ENCODE results near the gene OR2S2.
A peak's percentile ranks its signal among the peaks of the same experiment; 100 is the strongest.
"Not testable (repeated sequence)": the region's sequence is repeated elsewhere in the genome, so short reads cannot be mapped to it uniquely, and the experiment has no call there.

OR2S2 gene

DNA sequence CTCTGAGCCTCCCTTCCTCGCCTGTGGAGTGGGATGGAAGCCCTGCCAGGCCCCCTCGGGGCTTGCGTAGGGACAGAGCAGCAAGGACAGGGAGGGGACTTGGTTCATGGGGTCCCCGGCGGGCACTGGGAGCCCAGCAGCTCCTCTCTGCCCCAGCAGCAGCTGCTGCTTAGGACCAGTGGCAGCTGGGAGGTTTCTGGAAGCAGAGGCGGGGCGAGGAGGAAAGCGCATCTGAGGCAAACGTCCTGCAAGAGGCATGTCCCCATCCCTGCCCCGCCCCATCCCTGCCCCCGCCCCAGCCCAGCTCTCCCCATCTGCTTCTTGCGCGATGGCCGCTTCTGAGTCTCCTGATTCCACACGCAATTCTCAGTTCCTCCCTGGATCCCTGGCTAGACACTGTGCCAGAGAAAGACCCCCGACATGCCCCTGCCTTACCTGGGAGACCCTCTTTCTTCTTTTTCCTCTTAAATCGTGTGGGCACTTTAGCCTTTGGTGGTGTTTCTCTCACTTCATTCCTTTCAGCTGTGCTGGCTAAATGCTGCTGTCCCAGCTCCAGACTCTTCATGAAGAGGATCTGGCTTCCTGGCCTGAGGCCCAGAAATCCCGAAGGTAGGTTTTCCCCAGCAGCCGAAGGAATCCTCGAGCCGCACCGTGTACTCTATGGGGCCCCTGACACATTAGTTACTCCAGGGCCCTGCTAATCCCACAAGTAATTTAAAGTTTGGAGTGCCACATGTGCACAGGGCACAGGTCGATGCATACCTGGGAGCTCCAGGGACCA is 4.4 kb upstream of the OR2S2 start:
- DNase-seq, result no peak

DNA sequence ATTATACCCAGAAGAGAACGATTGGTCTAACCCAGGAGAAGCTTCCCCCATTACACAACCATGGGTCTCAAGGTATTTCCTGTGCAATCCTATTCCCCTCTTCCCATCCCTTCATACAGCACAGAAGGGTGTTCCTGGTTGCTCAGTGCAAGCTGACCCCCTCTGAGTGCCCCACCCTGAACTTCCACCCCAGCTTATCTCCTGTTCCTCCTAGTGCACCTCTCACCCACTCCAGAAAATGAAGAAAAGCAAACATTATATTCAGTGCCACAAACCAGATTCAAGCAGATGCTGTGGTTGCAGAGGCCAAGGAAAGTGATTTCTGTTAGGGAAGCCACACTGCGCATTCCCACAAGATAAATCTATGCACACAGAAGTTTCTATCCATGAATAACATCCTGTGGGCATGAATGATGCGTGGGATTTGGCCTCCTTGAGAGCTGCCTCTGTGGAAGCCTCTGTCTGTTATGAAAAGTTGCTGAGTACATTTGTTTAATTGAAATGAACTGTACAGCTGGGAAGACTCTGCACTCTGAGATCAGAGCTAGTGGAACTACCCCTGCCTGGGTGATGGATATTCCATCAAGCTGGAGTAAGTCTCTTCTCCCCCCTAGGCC is 2.2 kb upstream of the OR2S2 start:
- DNase-seq, result no peak

DNA sequence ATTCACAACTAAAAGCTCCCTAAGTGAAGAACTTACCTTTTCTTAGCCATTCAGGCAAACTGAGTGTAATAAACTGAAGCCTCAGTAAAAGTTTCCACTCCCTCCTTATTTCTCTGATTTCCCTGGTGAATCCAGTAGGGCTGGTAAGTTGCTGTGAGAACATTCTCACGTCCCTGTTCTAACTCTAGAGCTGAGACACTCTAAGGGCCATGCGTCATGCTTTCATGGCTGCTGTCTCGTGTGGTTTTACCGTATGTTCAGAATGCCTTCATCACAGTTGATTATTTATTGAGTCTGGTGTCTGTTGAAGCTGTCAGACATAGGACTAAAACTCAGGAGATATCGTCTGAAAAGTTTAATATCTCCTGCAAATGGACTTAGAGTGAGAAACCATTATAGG is 1.3 kb downstream of the OR2S2 start:
- DNase-seq, result no peak

DNA sequence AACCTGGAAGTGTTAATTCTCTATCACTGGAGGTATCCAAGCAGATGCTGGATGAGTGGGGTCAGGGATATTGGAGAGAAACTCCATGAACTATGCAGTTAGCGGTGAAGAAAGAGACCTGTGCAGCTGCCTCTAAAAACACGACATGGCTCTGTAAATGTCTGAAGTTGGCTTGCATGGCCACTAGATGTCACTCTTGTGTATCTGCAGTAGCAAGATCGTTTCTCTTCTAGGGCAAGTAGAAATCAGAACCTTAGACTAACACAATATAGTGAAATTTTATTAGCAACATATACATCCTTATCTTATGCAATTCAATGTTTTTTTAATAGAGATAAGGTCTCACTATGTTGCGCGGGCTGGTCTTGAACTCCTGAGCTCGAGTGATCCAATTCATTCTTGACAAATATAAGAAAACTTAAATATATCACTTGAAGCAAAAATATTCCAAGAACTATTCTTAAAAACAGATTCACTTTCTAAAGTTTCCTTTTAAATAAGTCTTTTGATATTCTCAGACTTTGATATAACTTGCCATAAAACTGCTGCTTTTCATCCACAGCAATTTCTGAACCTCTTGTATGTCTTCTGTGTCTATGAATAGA is 2.9 kb downstream of the OR2S2 start:
- DNase-seq, result peak in 1 of 2 experiments; percentile 53

DNA sequence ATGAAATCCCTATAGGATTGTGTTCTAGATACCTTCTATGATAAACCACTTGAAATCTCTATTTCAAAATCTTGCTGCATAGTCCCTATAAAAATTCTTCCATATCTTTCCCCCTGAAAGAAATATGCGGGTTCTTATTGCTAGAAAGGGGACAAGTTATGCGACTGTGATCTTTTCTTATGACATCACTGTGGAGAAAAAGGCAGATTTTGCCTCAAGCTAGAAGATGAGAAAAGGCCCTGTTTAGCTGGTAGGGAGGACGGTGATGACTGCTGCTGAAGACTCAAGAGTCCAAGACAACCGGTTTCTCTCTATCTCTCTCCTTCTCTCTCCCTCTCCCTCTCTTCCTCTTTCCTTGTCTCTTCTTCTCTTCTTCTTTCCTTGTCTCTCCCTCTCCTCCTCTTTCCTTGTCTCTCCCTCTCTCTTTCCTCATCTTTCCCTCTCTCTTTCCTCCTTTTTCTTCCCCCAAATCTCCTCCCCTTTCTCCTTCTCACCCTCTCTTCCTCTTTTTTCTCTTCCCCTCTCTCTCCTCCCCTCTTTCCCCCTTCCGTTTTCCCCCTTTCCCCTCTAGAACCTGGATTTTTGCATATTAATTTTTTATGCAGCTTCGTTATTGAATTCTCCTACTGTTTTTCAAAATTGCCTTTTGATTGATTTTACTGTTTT is 5.3 kb downstream of the OR2S2 start:
- no peak for DNase-seq

DNA sequence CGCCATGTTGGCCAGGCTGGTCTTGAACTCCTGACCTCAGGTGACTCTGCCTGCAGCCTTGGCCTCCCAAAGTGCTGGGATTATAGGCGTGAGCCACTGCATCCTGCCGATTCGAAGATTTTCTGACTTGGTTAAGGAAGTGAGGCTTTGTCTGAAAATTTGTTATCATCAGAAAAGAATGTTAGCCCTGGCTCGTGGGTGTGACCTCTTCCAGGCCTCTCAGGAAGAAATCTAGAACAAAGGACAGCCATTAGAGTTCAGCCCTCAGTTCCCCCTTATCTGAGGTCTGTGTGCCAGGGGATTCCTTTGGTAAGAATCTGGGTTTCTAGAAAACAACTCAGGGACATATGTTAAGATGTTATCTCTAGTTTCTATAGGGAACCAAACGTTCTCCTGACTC is 6.2 kb downstream of the OR2S2 start:
- no peak for DNase-seq

DNA sequence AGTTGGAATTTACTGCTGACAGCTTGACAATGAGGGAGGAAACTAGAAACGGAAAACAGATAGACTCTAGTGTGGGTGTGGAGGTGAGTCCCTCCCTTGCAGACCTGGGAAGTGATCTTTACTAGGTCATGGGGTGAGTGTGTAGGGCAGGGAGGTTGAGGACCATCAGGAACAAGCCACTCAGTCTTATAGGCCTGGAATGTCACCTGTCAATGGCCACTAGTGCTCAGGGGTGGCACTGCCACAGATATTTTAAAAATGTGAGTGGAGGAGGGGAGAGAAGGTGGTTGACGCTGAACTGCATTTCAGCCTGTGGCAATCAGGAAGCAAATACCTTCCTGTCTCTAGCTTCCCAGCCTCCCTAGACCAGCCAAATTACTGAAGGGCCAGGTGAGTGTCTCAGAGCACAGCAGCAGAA is 9.0 kb downstream of the OR2S2 start:
- no peak for DNase-seq

DNA sequence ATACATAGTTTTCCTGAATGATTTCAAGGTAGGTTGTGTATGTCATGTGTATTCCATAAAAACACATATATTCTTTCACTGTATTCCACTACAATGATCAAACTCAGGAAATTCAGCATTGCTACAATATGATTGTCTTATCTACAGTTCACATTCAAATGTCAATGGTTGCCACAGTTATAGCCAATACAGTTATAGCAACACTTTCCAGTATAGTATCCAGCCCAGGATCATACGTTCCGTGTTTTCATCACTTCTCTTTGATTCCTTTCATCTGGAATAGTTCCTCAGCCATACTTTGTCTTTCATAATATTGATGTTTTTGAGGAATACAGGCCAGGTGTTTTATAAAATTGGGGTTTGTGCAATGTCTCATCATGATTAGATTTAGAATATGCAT is 9.5 kb downstream of the OR2S2 start:
- no peak for DNase-seq

DNA sequence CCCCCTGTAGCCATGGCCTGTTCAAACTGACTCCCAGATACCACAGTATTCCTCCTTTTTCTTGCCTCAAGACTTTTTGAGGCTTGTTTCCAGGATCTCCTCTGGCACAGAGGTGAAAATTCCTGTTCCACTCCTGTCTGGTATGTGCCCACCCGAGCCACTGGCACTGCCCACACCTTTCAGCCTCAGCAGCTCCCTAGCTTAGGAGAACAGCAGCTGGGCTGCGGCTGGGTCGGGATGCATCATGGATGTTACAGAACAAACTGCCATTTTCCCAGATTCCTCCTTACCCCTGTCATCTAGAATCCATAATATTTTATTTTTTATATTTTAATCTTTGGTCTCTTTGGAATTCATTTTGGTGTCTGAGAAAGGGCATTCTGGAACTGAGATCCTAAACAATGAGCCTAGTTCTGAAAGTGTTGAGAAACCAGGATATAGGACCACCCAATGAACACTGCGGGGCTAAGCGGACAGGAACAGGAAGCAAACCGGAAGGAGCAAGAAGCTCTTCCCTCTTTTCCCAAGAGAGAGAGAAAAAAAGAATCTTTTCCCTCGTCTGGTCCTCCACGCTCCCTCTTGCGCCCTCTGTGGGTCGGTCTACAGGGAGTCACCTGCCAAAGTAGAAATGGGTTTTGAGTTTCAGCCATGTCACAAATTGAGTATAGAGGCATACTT is 12.5 kb downstream of the OR2S2 start:
- DNase-seq, result peak; percentile 49 to 69

DNA sequence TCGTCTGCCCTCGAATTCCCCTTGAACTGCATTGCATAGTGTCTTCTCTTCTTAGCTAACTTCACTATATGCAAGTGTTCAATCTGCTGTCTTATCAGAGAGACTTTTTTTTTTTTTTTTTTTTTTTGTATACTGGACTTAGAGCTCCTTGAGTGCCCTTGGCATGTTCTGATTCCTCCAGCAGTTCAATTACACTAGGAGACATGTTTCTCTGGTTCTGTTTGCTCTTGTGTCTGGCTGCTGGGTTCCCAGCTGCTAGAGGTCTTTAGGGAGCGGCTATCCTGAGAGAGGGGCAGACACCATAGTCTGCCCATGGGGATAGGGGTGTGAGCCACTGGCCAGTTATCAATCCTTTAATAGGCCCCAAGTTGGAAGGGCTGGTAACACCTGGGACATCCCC is 13.1 kb downstream of the OR2S2 start:
- no peak for DNase-seq

DNA sequence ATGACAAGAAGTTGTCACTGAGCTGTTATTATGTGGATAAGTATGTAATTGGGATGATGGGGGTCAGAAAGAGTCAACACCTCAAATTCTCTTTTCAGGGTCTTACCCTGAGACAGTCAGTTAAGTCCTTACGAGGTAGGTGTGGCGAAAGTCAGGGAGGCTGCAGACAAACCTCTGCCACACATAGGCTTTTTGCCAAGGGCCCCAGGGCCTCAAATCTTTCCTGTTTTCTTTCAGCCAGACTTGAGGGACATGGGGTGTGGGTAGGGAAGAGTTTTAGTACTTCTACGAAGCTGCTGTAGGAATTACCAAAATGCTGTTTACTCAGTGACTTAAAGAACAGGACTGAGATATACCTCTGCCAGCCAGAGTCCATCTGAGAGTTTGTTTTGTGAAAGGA is 13.8 kb downstream of the OR2S2 start:
- no peak for DNase-seq

DNA sequence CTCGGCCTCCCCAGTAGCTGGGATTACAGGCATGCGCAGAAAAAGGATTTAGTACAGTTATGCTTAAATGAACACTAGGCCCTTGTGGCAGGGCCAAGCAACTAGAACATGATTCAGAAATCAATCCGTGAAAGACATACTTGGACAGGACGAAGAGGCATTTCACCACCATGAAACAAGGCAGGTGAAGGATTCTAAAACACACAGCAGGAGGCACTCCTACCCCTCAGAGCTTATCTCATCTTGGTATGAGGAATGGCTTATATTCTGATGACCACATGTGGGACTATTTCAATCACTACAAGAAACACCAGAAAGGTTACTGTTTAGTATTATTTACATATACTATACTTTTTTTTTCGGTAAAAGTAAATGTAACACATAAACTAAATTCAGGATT is 15.7 kb downstream of the OR2S2 start:
- DNase-seq, result no peak

DNA sequence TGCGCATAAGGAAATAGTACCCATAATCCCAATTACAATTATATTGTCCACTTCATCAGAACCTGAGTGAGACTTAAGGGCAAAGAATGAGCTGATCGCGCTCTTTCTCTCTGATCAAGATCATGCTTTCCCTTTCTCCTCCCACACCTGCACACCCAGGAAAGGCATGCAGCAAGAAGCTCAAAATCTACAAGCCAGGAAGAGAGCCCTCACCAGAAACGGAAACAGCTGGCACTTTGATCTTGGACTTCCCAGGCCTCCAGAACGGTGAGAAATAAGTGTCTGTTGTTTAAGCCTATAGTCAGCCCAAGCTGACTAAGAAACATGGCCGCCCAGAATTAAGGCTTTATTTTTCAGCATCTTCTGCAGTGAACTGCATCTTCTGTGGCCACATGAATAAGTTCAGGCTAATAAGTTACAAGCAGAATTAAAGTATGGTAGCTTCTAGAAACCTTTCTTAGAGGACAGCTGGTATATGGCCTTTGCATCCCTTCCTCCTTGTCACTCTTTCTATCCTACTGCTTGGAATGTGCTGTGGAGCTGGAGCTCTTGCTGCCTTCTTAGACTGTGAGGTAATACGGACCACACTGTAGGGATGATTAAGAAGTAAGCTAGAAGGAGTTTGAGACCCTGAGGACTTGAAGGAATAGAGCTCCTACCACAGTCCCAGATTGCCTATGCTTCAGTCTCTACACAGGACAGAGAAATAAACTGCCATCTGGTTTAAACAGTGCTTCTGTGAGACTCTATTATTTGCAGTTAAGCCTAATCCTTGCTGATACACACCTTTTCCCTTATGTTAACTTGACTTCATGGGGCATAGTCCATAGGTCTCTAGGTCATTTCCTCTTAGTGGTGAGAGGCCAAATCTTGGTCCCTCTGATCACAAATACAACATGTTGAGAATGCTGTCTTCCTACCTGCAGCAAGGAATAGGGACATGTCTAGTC is 17.2 kb downstream of the OR2S2 start:
- DNase-seq, result peak in 1 of 2 experiments; percentile 42

DNA sequence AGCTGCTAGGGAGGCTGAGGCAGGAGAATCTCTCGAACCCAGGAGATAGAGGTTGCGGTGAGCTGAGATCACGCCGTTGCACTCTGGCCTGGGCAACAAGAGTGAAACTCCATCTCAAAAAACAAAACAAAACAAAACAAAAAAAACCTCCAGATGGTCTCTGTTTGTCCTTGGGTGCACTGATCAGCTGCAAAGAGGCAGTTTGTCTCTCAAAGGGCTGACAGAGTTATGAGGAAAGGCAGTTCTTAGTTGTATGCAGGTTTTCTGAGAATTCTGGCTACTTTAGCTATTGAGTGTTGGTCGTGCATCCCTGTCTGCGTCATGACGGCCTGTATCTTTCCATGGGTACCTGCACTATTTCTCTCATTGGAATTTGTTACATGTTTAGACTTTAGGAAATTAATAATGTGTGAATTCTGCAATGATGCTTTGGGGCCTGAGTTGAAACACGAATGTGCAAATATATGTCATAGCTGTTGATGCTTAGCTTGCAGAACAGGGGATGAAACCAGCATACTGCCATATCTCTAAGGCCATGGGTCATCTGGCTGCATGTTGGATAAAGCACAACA is 18.2 kb downstream of the OR2S2 start:
- no peak for DNase-seq

DNA sequence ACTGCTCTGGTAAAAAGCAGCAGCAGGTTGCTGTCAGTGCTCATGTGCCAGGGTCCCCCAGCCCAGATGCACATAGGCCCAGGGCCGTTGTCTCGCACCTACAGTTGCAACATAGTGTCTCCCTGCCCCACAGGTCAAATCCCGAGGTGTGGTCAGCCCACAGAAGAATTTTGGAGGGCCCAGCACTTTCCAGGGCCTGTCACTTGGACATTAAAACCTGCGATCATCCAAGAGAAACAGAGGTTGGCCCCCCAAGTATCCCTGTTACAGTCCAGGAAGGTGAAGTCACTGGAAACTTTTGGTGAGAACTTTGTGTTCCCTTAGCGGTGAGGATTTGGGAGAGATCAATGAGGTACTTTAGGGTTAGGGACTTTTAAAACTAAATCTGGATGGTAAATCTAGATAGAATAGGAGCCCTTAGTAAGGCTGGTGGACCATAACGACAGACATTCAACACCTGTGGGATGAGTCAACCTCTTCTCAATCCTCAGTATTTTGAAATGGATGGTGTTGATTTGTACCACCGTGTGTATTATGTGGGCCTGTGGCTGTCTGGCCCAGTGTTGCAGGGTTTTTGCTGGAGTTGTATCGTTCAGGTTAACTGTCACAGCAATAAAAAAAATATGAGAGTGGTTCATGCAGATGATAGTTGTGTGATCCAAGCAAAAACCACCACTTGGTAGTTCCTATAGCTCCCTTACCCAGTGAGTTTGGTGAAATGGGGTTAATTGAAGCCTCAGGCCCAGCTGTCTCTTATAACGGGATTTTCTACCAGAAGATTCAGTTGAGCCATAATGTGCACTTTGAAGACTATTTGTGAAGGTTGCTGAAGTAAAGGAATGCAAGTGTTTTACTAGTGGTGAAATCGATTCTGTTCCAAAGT is 19.2 kb downstream of the OR2S2 start:
- DNase-seq, result no peak

DNA sequence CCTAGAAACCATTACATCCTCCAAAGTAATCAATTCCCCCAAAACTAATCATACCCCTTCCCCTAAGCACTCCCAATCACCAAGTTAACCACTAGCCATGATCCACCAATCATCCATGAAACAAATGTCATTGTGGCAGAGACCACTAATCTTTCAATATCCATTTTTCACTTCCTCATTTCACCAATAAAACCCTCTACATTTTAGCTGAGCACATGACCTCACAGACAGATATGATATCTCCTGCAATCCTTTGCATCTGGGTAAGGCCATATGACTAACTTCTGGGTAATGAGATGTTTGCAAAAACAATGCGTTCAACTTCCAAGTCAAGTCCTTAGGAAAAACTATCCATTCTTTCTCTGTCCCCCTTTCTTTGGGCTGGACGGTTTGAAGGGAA is 20.7 kb downstream of the OR2S2 start:
- DNase-seq, result no peak

DNA sequence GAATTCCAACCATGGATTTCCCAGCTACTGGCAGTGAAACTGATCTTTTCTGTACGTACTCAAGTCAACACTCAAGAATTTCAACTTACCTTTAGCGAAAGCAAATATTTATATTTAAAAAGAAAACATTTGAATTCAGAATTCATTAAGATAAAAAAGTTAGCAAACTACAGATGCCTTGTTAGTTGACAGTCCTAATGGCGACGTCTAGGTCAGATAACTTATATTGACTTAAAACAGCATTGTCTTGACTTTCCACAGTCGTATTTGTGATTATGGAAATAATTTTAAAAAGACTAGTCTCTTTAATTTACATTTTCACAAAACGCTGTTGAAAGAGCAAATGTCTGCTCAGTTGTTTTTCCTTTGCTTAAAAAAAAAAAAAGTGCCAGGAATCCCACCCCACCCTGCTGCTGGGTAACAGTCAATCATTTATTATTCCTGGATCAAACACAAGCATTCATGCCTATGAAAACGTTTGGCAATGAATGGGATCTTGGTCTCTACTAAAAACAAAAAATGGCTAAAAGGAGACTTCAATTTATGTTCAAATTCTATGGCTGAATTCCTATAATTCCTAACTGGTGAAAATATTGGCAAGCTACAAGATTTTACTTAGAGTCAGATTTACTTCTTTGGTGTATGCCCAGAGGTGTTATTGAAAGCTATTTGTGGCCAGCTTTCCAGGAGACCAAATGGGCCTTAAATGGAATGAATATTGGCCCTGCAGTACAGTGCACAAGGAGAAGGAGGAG is 22.0 kb downstream of the OR2S2 start:
- DNase-seq, result no peak

DNA sequence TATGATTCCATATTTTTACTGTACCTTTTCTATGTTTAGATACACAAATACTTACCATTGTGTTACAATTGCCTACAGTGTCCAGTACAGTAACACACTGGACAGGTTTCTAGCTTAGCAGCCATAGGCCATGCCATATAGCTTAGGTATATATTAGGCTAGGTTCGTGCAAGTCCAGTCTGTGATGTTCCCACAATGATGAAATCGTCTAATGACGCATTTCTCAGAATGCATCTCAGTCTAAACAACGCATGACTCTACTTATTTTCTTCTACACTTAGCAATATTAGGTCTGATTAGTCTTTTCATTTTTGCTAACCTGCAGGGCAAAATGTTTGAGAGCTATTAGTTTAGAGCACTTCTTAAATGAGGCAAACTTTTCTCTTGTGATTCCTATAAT is 22.7 kb downstream of the OR2S2 start:
- no peak for DNase-seq

DNA sequence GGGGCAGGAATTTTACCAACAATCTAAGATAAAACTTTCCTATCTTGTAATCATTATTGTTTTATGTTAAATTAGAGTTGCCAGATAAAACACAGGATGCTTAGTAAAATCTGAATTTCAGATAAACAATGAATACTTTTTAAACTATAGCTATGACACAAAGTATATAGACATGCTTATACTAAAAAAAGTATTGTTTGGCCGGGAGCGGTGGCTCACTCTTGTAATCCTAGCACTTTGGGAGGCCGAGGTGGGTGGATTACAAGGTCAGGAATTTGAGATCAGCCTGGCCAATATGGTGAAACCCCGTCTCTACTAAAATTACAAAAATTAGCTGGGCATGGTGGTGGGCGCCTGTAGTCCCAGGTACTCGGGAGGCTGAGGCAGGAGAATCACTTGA is 23.9 kb downstream of the OR2S2 start:
- not testable (repeated sequence) for DNase-seq

DNA sequence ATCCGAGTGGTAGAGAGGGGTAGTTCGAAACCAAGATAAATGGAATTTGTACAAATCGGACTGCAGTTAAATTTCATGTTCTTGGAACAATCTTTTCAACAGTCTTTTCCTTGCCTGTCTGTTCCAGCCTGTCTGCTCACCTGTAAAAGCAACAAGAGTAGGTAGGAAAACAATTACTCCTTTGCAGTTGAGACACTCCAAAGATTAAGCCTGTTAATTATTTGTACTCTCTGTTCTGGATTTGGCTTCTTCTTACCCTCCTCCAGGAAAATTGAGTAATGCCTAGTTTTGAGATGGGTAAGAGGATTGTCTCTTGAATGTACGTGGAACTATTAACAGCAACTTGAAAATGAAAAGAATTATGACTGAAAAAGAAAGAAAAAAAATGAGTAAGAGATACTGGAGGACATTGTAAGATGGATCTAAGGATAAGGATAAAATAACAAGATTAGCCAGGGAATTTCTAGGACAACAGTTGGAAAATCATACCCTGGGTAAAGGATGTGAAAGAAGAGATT is 24.3 kb downstream of the OR2S2 start:
- DNase-seq, result no peak

Data from stimulated activated CD4-positive, alpha-beta T cell treated with anti-CD3 and anti-CD28 coated beads, Interleukin-4, amount 100 ng/mL, for 4 hours (primary cell).